Endothelial cell of umbilical vein (primary cell): ENCODE data around the gene OR10G6. TPM values are rescaled to one million over a fixed set of nuclear protein-coding genes. Genes with fewer than 3 reads are reported as not detected.

ENCODE experiments used
- BruUV-seq: library from RNA; stranded (reverse); fragments of 400-500 nt; replicated peaks from 2 replicates; lab custom pipeline; 2021; lab: Mats Ljungman, UMichigan
- CTCF ChIA-PET: fragments of 300-600, 350-600 bp; sonication (Branson Sonifier 250); formaldehyde crosslinking; loops from one replicate; lab custom pipeline; 2021; ENCODE audit warnings: antibody characterized with exemption, inconsistent platforms; lab: Charles Lee
- POLR2A ChIA-PET: fragments of 300-600, 350-600 bp; sonication (Branson Sonifier 250); formaldehyde crosslinking; loops from one replicate; lab custom pipeline; 2021; ENCODE audit warnings: antibody characterized with exemption, inconsistent platforms; lab: Charles Lee
- DNase-seq: peaks from one replicate; pipeline ENCODE4 v3.0.0-alpha.2; 2011; ENCODE audit warnings: low read depth, low spot score
- FAIRE-seq: peaks from 2 replicates; lab custom pipeline; 2011; peaks lifted over from hg19 to GRCh38; lab: Jason Lieb, UNC
- H2AFZ ChIP-seq: 2 replicates; pipeline ENCODE4 v1.6.0; 2012; ENCODE audit warnings: low read depth, low read length, control low read depth, inconsistent platforms
- H3K27ac ChIP-seq: 2 replicates; pipeline ENCODE4 v1.5.1; 2011; ENCODE audit warnings: low read depth, mild to moderate bottlenecking, control low read depth, low read length, moderate library complexity; ENCODE audit not compliant: insufficient read depth
- H3K27me3 ChIP-seq, 2 experiments: 2 replicates each; pipeline versions ENCODE4 v1.6.0 to v1.6.1; 2011; ENCODE audit warnings: low read length in 2 of 2, mixed read lengths in 1 of 2; ENCODE audit not compliant: control insufficient read depth in 2 of 2, insufficient read depth in 2 of 2
- H3K36me3 ChIP-seq, 2 experiments: 2 replicates in 1 of 2; 3 replicates in 1 of 2; pipeline ENCODE4 v1.5.1; 2011; ENCODE audit warnings: low read length in 2 of 2, mild to moderate bottlenecking in 1 of 2, moderate library complexity in 1 of 2; ENCODE audit not compliant: control insufficient read depth in 2 of 2, insufficient read depth in 2 of 2; ENCODE audit errors: extremely low read depth in 1 of 2
- H3K4me1 ChIP-seq: 3 replicates; pipeline ENCODE4 v1.5.1; 2011; ENCODE audit warnings: mild to moderate bottlenecking, low read length; ENCODE audit not compliant: control insufficient read depth, insufficient read depth; ENCODE audit errors: extremely low read depth
- H3K4me2 ChIP-seq: 2 replicates; pipeline ENCODE4 v1.6.1; 2011; ENCODE audit warnings: low read length, control low read depth, mixed read lengths; ENCODE audit not compliant: insufficient read depth
- H3K4me3 ChIP-seq, 3 experiments: fragments of 200-600 bp in 1 of 3; sonication (generic), shearing (Covaris generic) in 1 of 3; replicated peaks in 1 of 3; 2 replicates each; pipeline ENCODE4 v1.5.1; 2011 to 2016; ENCODE audit warnings: control low read depth in 3 of 3, low read length in 3 of 3, mild to moderate bottlenecking in 2 of 3, inconsistent platforms in 1 of 3, low read depth in 1 of 3, moderate library complexity in 1 of 3; ENCODE audit not compliant: insufficient read depth in 1 of 3
- H3K79me2 ChIP-seq: 2 replicates; pipeline ENCODE4 v1.6.0; 2012; ENCODE audit warnings: low read length, inconsistent platforms; ENCODE audit not compliant: control insufficient read depth, insufficient read depth
- H3K9ac ChIP-seq: replicated peaks from 2 replicates; pipeline ENCODE3; 2011; ENCODE audit warnings: low read length, control low read depth; ENCODE audit not compliant: insufficient read depth; ENCODE audit errors: extremely low read depth
- H3K9me1 ChIP-seq: replicated peaks from 3 replicates; pipeline ENCODE4 v1.6.0; 2011; ENCODE audit warnings: mild to moderate bottlenecking, low read length; ENCODE audit not compliant: control insufficient read depth, insufficient read depth; ENCODE audit errors: extremely low read depth
- H3K9me3 ChIP-seq: replicated peaks from 2 replicates; pipeline ENCODE4 v1.5.1; 2012; ENCODE audit warnings: low read length, inconsistent platforms; ENCODE audit not compliant: control insufficient read depth, insufficient read depth
- H4K20me1 ChIP-seq: replicated peaks from 2 replicates; pipeline ENCODE3; 2011; ENCODE audit warnings: mild to moderate bottlenecking, low read length; ENCODE audit not compliant: control insufficient read depth, insufficient read depth; ENCODE audit errors: extremely low read depth
- EZH2 ChIP-seq: IDR thresholded peaks from 2 replicates; pipeline ENCODE4 v1.6.1; 2012; ENCODE audit warnings: borderline replicate concordance, low read depth, mild to moderate bottlenecking, moderate library complexity, low read length, inconsistent platforms; ENCODE audit not compliant: severe bottlenecking
- POLR2AphosphoS5 ChIP-seq: IDR thresholded peaks from 2 replicates; pipeline ENCODE4 v1.6.1; 2012; ENCODE audit warnings: low read depth, mild to moderate bottlenecking, control low read depth, low read length, moderate library complexity; ENCODE audit not compliant: insufficient read depth
- dilution Hi-C: fragments of 300-500 bp; cut with MboI; formaldehyde crosslinking; loops from one replicate; pipeline ENCODE4 v1.15.0; 2019; ENCODE audit warnings: low sequenced_read_pairs; ENCODE audit not compliant: extremely low pct_ligation_motif_present
- intact Hi-C: fragments of 100-400 bp; cut with micrococcal nuclease; formaldehyde crosslinking; loops from one replicate; pipeline ENCODE4 v1.10.0; 2022
- polyA plus RNA-seq, 4 experiments: library from polyadenylated mRNA; depleted of rRNA in 3 of 4; stranded (reverse) in 3 of 4; unstranded in 1 of 4; fragments of >200 nt; gene quantifications; 2 replicates each; pipeline versions ENCODE4 v1.2.1 to v1.2.3, GENCODE V29; 2011 to 2012; ENCODE audit warnings: missing spikeins in 1 of 4
- total RNA-seq: library from RNA; stranded (reverse); gene quantifications from 2 replicates; pipeline ENCODE4 v1.2.3, GENCODE V29; 2021
- TF ChIP-seq, protein P1 (sequence below): IDR thresholded peaks from 2 replicates; pipeline ENCODE4 v1.6.1; 2011; ENCODE audit not compliant: insufficient read depth, insufficient read length

OR10G6 gene
- total and polyA plus RNA-seq, 2 donors (not counting 3 experiments of a cell fraction or from before 2014, with no cell fraction given), result not detected

- dilution Hi-C loops (no loop called here), intact Hi-C loops (no loop called here)
- Histone ChIP-seq H3K4me3 (no peak overlapping the region), H3K79me2 (no peaks in the 10 kb centered on the region), H4K20me1 (no peaks in the 10 kb centered on the region), H3K9ac (no peak overlapping the region), H2AFZ (no peak overlapping the region), H3K9me3 (no peaks in the 10 kb centered on the region), H3K4me1 (no peaks in the 10 kb centered on the region), H3K27me3 (peaks cover 0 to 4% of the 10 kb centered on the region in 2 experiments), H3K4me2 (no peak overlapping the region), H3K36me3 (no peaks in the 10 kb centered on the region), H3K9me1 (no peaks in the 10 kb centered on the region), H3K27ac (no peak overlapping the region)
- TF ChIP-seq, protein P1, sequence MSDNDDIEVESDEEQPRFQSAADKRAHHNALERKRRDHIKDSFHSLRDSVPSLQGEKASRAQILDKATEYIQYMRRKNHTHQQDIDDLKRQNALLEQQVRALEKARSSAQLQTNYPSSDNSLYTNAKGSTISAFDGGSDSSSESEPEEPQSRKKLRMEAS, result no peak
- TF ChIP-seq POLR2AphosphoS5, result no peak
- TF ChIP-seq EZH2, result no peak
- ChIA-PET CTCF (interaction anchor here (1.4 kb wide), 1 partner anchor 127 kb away, joined by 4 read pairs; no protein-coding TSS in a partner anchor), POLR2A (no interaction called here)
- FAIRE-seq, result no peak
- DNase-seq, result no peak
- no TSS peak for BruUV-seq
Measured at GRCh38 chr11:123945132-123945531, 49.8 kb downstream of the OR10G6 start.

Other genes starting within 250 kb of the OR10G6 start
- gene OR6X1, start 240.6 kb downstream of the OR10G6 start, total RNA-seq, result not detected in 2 replicates
- gene OR6X1, start 240.6 kb downstream of the OR10G6 start, polyA plus RNA-seq, result not detected in 2 replicates
- not detected in 2 replicates for gene OR6M1, start 188.8 kb downstream of the OR10G6 start, total RNA-seq
- not detected in 2 replicates for gene OR6M1, start 188.8 kb downstream of the OR10G6 start, polyA plus RNA-seq
- gene TMEM225, start 109.5 kb downstream of the OR10G6 start, total RNA-seq, result not detected in 2 replicates
- gene TMEM225, start 109.5 kb downstream of the OR10G6 start, polyA plus RNA-seq, result not detected in 2 replicates
- gene OR8D4, start 93.0 kb downstream of the OR10G6 start, total RNA-seq, result not detected in 2 replicates
- gene OR8D4, start 93.0 kb downstream of the OR10G6 start, polyA plus RNA-seq, result not detected in 2 replicates
- gene OR4D5, start 55.5 kb downstream of the OR10G6 start, total RNA-seq, result not detected in 2 replicates
- not detected in 2 replicates for gene OR4D5, start 55.5 kb downstream of the OR10G6 start, polyA plus RNA-seq
- gene OR6T1, start 51.3 kb downstream of the OR10G6 start, total RNA-seq, result not detected in 2 replicates
- gene OR6T1, start 51.3 kb downstream of the OR10G6 start, polyA plus RNA-seq, result not detected in 2 replicates
- gene OR10S1, start 17.4 kb downstream of the OR10G6 start, total RNA-seq, result not detected in 2 replicates
- gene OR10S1, start 17.4 kb downstream of the OR10G6 start, polyA plus RNA-seq, result not detected in 2 replicates
- not detected in 2 replicates for gene OR10G4, start 17.8 kb upstream of the OR10G6 start, total RNA-seq
- not detected in 2 replicates for gene OR10G4, start 17.8 kb upstream of the OR10G6 start, polyA plus RNA-seq
- not detected in 2 replicates for gene OR10G9, start 27.9 kb upstream of the OR10G6 start, total RNA-seq
- gene OR10G9, start 27.9 kb upstream of the OR10G6 start, polyA plus RNA-seq, result not detected in 2 replicates
- gene OR10G8, start 31.6 kb upstream of the OR10G6 start, total RNA-seq, result not detected in 2 replicates
- not detected in 2 replicates for gene OR10G8, start 31.6 kb upstream of the OR10G6 start, polyA plus RNA-seq
- not detected in 2 replicates for gene OR10G7, start 46.2 kb upstream of the OR10G6 start, total RNA-seq
- gene OR10G7, start 46.2 kb upstream of the OR10G6 start, polyA plus RNA-seq, result not detected in 2 replicates
- gene VWA5A, start 120.3 kb upstream of the OR10G6 start, total RNA-seq, result 11.6 and 14.3 TPM in 2 replicates
- gene VWA5A, start 120.3 kb upstream of the OR10G6 start, polyA plus RNA-seq, result 7.0 and 9.1 TPM in 2 replicates
- not detected in 2 replicates for gene OR10D3, start 188.2 kb upstream of the OR10G6 start, total RNA-seq
- gene OR10D3, start 188.2 kb upstream of the OR10G6 start, polyA plus RNA-seq, result not detected in 2 replicates
- gene OR8G1, start 245.9 kb upstream of the OR10G6 start, total RNA-seq, result not detected in 2 replicates
- not detected in 2 replicates for gene OR8G1, start 245.9 kb upstream of the OR10G6 start, polyA plus RNA-seq